AG08396 (cell line): ENCODE measurements around the gene ADAMTS6.
"Not testable (repeated sequence)": the region's sequence is repeated elsewhere in the genome, so short reads cannot be mapped to it uniquely, and the experiment has no call there.

Source experiments
- DNase-seq: peaks from one replicate; pipeline ENCODE4 v3.0.0; 2012; ENCODE audit warnings: low spot score, mixed read lengths

Gene ADAMTS6

DNA sequence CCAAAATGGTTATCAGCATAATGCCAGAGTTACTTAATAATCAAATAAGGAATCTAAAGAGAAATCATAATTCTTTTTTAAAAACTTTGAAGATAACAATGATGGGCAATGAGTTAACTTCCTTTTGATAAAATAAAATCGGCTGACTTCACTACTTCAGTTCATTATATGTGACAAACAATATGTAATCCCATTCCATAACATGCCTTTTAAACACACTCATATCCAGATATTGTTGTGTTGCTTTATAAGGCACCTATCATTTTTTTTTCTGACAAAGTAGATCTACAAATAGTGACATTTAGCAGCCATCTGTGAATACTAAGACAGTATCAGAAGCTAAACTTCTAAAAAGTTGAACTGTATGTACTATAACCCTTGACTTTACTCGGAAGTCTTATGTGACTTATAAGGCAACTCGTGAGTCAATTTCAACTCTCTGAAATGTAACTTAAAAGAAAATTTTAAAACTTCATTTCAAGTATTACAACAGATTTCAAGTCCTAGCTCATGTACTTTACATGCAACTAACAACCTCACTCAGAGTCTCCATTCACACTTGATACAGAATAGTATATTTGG, 7.5 kb downstream of the ADAMTS6 start:
- DNase-seq: no peak

DNA sequence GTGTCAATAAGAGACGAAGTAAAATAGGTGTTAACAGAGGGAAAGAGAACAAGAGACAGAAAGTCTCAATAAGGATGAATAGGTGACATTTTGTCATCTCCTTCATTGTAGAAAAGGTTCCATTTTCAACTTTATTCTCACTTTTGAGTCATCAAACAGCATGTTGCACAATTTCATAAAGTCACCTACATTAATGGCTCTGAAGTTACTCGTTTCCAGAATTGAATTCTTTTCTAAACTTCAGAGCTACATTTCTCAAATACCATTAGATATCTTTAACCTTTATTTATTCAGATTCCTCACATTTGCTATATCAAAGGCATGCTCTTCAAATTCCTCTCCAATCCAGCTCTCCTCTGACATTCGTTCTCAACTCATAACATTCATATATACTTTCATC, 13.1 kb downstream of the ADAMTS6 start:
- no peak for DNase-seq

DNA sequence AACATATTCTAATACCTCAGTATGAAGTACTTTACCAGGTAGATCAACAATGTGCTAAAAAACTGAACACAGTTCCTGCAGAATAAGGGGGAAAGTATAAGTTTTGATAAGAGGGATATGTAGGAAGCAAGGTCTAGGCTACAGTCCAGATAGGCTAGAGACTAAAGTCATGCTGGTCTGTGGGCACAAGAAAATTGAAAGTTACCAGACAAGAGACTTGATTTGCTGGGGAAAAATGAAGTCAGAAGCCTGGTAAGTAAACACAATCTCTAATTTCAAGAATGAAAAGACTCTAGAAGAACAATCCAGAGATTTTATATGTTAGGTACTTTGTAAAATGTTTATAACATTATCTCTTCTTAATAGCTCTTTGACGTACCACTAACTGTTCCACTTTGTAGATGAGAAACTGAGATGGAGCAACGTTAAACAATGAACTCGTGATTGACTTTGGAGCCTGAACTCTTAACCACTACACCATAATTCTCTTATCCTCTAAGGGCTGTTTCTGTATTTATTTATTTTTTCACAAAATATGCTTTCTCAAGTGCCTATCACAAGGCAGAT, 19.5 kb downstream of the ADAMTS6 start:
- no peak for DNase-seq

DNA sequence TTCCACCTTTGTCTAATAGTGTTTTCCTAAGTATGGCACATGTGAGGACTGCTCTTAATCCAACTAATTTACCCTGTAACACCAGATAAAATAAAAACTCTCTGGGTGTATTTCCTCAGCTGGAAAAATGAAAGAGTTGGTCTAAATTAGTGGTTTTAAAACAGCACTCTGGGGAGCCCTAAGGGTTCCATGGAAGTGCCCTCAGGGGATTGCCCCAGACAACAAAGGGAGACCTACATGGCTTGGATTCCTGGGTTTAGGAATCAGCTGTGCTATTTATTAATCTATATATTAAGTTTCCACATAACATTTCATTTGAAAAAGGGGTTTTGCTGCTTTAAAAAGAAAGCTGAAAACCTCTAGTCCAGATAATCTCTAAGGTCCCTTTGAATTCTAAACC, 20.2 kb downstream of the ADAMTS6 start:
- no peak for DNase-seq

DNA sequence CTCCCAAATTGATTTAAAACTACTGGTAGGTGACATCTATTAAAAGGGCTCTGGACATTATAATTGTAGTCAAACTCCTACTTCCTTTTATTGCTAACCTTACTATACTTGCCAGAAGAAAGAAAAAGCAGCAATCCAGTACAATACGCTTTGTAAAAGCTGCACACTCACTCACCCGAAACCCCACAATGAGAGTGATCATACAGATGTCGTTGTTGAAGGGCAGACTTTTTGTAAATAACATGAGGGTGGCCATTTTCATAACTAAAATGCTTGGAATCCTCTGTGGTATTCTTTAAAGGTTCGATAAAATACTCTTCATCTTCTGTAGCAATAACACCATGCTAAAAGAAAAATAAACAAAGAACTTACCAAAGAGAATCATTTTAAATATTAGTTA, 21.7 kb downstream of the ADAMTS6 start:
- no peak for DNase-seq

DNA sequence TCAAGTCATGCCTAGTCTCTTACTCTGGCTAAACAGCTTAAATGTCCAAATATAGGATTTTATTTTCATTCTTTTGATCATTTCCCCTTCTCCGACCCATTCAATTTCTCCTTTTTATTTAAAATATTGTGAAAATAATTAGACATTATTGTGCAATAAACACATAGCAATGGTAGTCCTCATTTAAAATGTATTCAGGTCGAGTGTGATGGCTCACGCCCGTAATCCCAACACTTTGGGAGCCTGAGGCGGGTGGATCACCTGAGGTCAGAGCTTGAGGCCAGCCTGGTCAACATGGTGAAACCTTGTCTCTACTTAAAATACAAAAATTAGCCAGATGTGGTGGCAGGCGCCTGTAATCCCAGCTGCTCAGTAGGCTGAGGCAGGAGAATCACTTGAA, 26.7 kb downstream of the ADAMTS6 start:
- DNase-seq: no peak

DNA sequence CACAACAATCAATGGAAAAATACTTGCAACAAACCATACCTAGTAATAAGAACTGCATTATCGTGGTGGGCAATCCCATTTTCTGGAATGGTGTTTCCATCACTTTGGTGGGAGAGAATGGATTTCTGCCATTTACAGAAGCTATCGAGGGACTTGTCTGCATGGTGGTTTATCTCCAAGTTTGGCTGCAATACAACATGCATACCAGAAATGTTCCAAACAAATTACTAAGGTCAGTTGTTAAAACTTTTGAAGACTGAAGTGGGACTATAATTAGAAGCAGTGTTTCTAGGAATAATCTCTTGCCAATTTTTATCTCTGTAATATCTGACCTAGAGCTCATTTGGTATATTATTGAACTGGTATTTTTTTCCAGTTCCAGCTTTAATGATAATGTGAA, 30.3 kb downstream of the ADAMTS6 start:
- peak; percentile 1 for DNase-seq

DNA sequence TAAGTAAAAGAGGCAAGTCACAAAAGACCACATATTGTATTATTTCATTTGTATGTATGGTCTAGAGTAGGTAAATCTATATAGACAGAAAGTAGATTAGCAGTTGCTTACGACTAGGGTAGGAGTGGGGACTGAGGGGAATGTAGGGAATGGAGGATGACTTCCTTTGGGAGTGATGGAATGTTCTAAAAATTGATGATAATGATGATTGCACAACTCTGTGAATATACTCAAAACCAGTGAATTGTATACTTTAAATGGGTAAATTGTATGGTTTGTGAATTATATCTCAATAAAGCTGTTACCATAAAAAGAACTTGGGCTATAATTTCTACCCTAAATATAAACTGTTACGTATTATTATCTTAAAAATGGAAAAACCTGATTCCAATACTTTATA, 35.0 kb downstream of the ADAMTS6 start:
- DNase-seq: no peak

DNA sequence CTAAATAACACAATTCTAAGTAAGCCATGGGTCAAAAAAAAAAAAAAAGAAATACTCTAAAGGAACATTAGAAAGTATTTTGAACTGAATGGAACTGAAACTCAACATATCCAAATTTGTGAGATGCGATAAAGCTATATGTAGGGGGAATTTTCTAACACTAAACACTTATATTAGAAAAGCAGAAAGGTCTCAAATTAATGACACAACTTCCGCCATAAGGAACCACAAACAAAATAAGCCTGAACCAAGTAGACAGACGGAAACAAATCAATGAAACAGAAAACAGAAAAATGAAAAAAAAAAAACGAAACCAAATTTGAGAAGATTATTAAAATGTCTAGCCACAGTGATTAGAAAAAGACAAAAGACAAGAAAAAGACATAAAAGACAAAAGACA, 39.9 kb downstream of the ADAMTS6 start:
- DNase-seq: no peak

DNA sequence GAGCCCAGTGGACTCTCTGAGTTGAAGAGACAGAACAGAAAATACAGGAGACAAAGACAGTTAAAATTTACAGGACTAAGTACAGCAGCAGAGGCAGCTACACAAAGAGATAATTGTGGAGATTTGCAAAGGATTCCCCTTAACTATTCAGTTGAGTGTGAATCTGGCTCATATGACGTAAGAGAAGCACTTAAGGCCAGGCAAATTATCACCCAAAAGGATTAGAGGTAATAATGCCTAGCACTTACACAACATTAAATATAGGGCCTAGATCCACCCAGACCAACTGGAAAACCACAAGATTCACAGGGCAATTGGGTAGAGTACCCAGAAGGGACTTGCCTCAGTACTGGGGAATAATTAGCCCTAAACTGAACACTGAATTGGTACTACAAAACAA, 41.3 kb downstream of the ADAMTS6 start:
- no peak for DNase-seq

DNA sequence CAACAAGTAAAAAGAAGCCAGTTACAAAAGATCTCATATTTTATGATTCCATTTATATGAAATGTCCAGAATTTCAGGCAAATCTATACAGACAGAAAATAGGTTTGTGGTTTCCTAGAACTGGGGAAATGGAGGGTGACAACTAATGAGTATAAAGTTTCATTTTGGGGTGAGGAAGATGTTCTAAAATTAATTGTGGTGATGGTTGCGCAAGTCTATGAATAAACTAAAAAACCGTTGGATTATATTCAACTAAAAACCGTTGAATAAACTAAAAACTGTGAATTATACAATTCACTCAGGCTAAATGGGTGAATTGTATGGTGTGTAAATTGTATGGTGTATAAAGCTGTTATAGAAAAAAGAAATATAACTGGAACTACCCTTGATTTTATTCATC, 47.6 kb downstream of the ADAMTS6 start:
- DNase-seq: no peak

DNA sequence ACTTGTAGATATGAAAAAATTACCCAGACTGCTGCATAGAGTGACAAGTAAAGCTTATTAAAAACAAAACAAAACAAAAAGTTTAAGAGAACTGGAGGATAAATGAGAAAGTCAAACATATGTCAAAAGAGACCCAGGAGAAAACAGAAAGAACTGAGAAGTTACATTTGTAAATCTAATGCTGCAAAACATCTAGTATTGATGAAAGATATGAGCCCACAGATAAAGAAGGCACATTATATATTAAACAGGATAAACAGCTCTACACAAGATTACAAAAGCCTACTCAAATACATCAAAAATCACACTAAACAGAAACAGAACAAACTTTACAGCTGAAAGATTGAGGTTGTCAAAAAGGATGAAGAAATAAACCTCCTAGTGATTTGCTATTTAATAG, 55.1 kb downstream of the ADAMTS6 start:
- DNase-seq: no peak

DNA sequence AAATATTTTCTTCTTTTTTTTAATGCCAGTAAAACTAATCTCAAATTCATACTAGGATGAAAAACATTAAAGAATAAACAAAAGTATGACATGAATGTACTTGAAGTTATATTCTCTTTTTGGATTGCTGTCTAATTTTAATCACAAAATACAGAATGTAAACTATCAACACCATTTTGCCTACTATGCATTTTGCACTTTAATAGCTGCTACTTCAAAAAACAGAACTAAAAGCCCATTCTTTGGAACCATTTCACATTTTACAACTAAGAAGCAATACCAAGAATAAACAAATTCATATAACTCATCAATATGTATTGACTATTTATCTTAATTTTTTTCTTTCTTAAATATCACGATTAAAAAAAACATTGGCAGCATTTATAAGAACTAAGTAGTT, 58.1 kb downstream of the ADAMTS6 start:
- no peak for DNase-seq

DNA sequence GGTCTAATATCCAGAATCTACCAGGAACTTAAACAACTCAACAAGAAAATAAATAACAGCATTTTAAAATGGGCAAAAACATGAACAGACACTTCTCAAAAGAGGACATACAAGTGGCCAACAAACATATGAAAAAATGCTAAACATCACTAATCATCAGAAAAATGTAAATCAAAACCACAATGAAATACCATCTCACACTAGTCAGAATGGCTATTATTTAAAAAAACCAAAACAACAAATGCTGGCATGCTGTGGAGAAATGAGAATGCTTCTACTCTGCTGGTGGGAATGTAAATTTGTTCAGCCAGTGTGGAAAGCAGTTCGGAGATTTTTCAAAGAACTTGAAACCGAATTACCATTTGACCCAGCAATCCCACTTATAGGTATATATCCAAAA, 63.1 kb downstream of the ADAMTS6 start:
- DNase-seq: no peak

DNA sequence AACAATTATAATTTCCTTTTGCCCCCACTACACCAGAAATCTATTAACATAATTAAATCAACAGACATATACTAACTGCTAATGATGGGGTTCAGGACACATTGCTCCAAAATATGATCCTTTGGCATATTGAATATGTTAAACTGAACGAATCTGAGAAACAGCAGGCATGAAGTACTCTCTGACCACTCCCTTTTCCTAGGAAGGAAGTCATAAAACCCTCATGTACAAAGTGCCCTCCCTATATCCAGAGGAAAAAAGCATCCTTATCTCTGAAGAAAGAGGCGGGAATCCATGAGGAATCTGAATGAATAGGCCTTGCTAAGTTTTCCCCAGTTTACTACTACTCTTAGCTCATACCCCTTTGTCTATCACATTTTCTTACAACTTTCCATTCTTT, 67.9 kb downstream of the ADAMTS6 start:
- no peak for DNase-seq

DNA sequence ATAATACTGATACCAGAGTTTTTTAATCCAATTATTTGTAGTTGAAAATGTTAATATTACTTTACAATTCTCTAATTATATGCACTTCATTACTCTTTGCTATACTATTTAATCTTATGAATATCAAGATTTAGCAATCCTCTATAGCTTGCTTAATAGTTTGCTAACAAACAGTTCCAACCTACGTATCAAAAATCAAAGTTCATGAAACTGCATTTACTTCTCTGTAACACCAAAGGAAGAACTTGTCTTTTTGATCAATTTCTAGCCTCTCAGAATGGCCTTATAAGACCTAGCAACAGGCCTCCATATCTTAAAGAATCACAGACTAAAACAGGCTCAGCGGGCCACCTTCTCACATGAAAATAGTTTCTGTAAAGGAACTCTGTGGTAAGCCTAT, 68.9 kb downstream of the ADAMTS6 start:
- no peak for DNase-seq

DNA sequence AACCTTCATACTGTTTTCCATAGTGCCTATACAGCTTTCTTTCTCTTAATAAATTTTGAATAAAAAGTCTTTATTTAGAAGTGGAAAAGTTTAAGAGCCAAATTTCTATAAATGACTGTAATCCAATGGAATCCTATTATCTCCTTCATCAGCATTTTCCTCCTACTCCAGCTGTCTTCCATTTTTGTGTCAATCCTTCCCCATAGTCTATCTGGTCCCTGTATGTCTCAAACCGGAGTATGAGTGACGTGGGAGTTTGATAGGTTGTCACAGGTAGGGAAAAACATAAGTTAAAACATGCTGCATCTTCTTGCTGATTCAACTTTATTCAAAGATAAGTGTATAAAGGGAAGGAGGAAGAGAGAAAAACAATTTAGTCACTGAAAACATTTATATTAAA, 70.4 kb downstream of the ADAMTS6 start:
- no peak for DNase-seq

DNA sequence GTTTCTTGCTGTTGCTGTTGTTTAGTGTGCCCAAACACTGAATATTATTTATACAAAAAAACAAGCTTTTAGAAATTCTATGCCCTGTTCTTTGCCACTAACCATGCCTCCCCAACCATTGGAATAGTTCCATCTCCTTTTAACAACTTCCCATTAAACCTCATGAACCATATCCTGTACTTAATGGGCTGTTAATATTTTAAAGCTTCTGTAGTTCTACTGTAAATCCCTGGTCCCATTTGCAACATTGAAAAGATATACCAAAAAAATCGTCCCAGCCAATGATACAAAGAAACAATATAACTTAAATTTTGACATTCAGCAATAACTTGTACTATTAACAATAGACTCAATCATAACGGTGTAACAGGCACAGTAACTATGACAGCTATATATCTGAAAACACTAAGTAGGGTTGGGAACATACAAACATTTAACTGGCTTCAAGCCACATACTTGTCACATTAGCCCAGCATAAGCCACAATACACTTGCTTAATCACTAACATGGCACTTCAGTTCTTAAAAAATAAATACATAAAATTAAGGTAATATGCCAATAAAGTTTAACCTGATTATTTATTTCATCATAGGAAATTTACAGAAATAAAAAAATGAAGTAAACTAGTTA, 86.1 kb downstream of the ADAMTS6 start:
- no peak for DNase-seq

DNA sequence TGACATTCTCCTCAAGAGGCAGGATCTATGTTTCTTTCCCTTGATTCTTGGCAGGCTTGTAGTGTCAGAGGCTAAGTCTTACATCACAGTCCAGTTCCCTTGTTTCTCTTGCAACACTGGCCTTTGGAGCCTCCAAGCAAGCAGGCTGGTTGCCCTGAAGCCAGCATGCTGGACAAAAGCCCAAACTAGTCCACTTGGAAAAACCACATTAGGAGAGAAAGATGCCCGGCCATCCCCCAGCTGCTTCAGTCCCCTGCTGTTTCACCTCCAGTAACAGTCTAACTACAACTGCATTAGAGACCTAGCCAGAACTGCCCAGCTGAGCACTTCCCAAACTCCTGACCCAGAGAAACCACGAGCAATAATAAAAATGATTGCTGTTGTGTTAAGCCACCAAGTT, 87.6 kb downstream of the ADAMTS6 start:
- peak; percentile 54 for DNase-seq

DNA sequence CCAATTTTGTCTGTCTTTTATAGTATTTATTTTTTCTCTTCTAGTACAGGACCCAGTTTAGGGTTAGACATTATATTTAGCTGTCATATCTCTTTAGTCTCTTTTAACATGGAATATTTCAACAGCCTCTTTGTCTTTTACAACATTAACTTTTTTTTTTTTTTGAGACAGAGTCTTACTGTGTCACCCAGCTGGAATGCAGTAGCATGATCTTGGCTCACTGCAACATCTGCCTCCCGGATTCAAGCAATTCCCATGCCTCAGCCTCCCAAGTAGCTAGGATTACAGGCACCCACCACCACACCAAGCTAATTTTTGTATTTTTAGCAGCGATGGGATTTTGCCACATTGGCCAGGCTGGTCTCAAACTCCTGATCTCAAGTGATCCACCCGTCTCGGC, 90.1 kb downstream of the ADAMTS6 start:
- DNase-seq: no peak

DNA sequence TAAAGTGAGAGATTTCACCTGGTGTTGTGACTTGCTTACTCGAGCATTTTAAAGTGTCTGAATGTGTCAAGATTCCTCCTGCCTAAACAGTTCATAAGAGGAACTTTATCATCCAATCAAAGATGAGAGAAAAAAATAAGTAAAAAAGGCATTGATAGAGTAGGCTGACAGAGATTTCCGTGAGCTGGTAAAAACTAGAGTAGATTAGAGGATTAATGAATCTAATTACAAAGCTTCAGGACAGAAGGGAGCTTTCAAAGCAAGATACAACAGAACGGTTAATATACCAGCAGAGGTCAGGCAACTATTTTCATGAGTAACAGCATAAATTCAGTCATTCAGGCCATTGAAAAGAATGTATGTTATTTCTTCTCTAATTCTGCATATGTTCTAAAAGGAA, 91.5 kb downstream of the ADAMTS6 start:
- DNase-seq: no peak

DNA sequence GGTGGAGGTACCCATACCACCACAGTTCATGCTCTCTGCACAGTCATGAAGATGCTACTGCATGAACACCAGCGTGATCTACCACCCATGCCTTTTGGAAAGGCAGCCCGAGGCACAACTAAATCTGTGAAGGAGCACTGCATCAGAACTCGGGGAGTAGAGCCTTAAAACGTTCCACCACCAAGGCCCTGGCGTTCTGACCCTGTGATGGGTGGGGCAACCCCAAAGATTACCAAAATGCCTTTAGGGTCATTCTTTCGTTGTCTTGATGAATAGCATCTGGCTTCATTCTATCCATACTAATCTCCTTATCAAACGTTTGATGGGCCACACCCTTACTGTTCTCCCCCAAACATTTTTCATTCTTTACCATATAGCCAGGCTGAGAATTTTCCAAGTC, 97.9 kb downstream of the ADAMTS6 start:
- DNase-seq: no peak

DNA sequence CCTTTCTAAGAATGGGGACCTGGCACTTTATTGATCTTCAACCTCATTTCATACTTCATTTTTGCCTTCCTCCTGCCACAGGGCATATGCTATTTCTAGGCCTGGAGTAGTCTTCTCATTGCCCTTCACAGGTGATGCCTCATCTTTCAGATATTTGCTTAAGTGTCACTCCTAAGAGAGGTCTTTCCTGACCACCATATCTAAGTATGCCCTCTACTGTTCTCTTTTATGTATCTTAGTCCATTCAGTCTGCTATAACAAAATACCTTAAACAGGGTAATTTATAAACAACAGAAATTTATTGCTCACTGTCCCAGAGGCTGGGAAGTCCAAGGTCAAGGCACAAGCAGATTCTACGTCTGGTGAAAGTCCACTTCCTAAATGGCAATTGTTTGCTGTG, 99.1 kb downstream of the ADAMTS6 start:
- no peak for DNase-seq

DNA sequence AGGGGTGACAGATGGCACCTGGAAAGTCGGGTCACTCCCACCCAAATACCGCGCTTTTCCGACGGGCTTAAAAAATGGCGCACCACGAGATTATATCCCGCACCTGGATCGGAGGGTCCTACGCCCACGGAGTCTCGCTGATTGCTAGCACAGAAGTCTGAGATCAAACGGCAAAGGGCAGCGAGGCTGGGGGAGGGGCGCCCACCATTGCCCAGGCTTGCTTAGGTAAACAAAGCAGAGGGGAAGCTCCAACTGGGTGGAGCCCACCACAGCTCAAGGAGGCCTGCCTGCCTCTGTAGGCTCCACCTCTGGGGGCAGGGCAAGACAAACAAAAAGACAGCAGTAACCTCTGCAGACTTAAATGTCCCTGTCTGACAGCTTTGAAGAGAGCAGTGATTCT, 111.2 kb downstream of the ADAMTS6 start:
- DNase-seq: not testable (repeated sequence)
